PFSK-1 (cell line): Measurements from ENCODE around the gene GAB3. TPM values are rescaled to one million over a fixed set of nuclear protein-coding genes. Genes with fewer than 3 reads are reported as not detected.

ENCODE experiments used
- FOXP2 ChIP-seq: optimal IDR thresholded peaks from 2 replicates; pipeline ENCODE3; 2011; ENCODE audit warnings: borderline replicate concordance, control low read depth, inconsistent platforms; ENCODE audit not compliant: insufficient read depth; ENCODE audit errors: extremely low read length, extremely low read depth
- POLR2AphosphoS5 ChIP-seq: IDR thresholded peaks from 2 replicates; pipeline ENCODE4 v1.6.1; 2012; ENCODE audit warnings: low read depth, mild to moderate bottlenecking, control low read depth, low read length, moderate library complexity
- REST ChIP-seq, 2 experiments: IDR thresholded peaks; 2 replicates each; pipeline versions ENCODE4 v1.6.1 to v1.8.0; 2011 to 2012; ENCODE audit warnings: low read depth in 2 of 2, low read length in 2 of 2, control low read depth in 1 of 2, inconsistent platforms in 1 of 2, mild to moderate bottlenecking in 1 of 2, moderate library complexity in 1 of 2; ENCODE audit not compliant: insufficient read depth in 1 of 2
- SIN3A ChIP-seq: IDR thresholded peaks from 2 replicates; pipeline ENCODE4 v1.6.1; 2012; ENCODE audit warnings: mild to moderate bottlenecking, low read length, moderate library complexity, borderline replicate concordance; ENCODE audit not compliant: insufficient read depth
- TAF1 ChIP-seq: IDR thresholded peaks from 2 replicates; pipeline ENCODE4 v1.6.1; 2012; ENCODE audit warnings: low read length, control low read depth, borderline replicate concordance; ENCODE audit not compliant: insufficient read depth
- polyA plus RNA-seq: library from polyadenylated mRNA; unstranded; fragments of >200 nt; gene quantifications from one replicate; pipeline ENCODE4 v1.2.1, GENCODE V29; 2012; ENCODE audit warnings: low read depth, missing spikeins; ENCODE audit not compliant: insufficient read length

The GAB3 gene
- 1.0 TPM for polyA plus RNA-seq

- TF ChIP-seq FOXP2 (no peak), POLR2AphosphoS5 (no peak), SIN3A (no peak), REST (IDR thresholded peaks at IDR 0.05; ENCODE audit: insufficient read depth in 1 of 2, low read depth in 2 of 2, low read length in 2 of 2) (no peak), TAF1 (no peak)
Measured at GRCh38 chrX:154750301-154751202, at the start of gene GAB3. Gene GAB3 (minus strand): TSS chrX:154751077. CDS start chrX:154751025, 52 bp downstream.

- TF ChIP-seq POLR2AphosphoS5 (no peak), SIN3A (no peak), REST (IDR thresholded peaks at IDR 0.05; ENCODE audit: insufficient read depth in 1 of 2, low read depth in 2 of 2, low read length in 2 of 2) (no peak), FOXP2 (no peak), TAF1 (no peak)
Measured at GRCh38 chrX:154799556-154800348, 48.9 kb upstream of the GAB3 start.

- TF ChIP-seq FOXP2 (no peak), POLR2AphosphoS5 (no peak), SIN3A (no peak), REST (IDR thresholded peaks at IDR 0.05; ENCODE audit: insufficient read depth in 1 of 2, low read depth in 2 of 2, low read length in 2 of 2) (no peak), TAF1 (no peak)
Measured at GRCh38 chrX:154797006-154797405, 46.1 kb upstream of the GAB3 start.

- no peak for TF ChIP-seq REST (IDR thresholded peaks at IDR 0.05; ENCODE audit: insufficient read depth in 1 of 2, low read depth in 2 of 2, low read length in 2 of 2)
- no peak for TF ChIP-seq POLR2AphosphoS5
- TF ChIP-seq TAF1, result no peak
- TF ChIP-seq FOXP2, result no peak
- no peak for TF ChIP-seq SIN3A
Measured at GRCh38 chrX:154795016-154795415, 44.1 kb upstream of the GAB3 start.
